Measurements from ENCODE around the gene TAL2.
"Not testable (repeated sequence)": the region's sequence is repeated elsewhere in the genome, so short reads cannot be mapped to it uniquely, and the experiment has no call there.

Gene TAL2

GRCh38 chr9:105697871-105698270 is 35.6 kb downstream of the TAL2 start:
- Histone ChIP-seq H3K9me3 (replicated peaks in 1 of 11) (peaks cover 0 to 5% (median 4%) of the 10 kb centered on the region in 11 experiments; a peak in 16 of 22 replicates), H3K4me3 (no peak overlapping the region), H3K9ac (no peak overlapping the region), H3K4me1 (peaks cover 18 to 36% (median 28%) of the 10 kb centered on the region in 10 experiments), H3K4me2 (no peak overlapping the region), H3K27me3 (peaks cover 8 to 28% (median 23%) of the 10 kb centered on the region in 11 experiments), H3K36me3 (no peaks in the 10 kb centered on the region), H4K20me1 (peaks cover 0 to 6% (median 0%) of the 10 kb centered on the region in 11 experiments; a peak in 3 of 22 replicates), H3K27ac (no peak overlapping the region)
- no peak for TF ChIP-seq Cebpa-rat (IDR thresholded peaks at IDR 0.05)

GRCh38 chr9:105698348-105698870 is 36.2 kb downstream of the TAL2 start:
- TF ChIP-seq Cebpa-rat (IDR thresholded peaks at IDR 0.05): no peak
- Histone ChIP-seq H3K4me1 (peaks cover 12 to 33% (median 25%) of the 10 kb centered on the region in 10 experiments; a peak in 19 of 20 replicates), H3K9me3 (replicated peaks in 1 of 11) (peaks cover 3 to 9% (median 7%) of the 10 kb centered on the region in 11 experiments; a peak in 17 of 22 replicates), H3K36me3 (no peaks in the 10 kb centered on the region), H3K9ac (no peak overlapping the region), H3K27ac (no peak overlapping the region), H3K27me3 (peaks cover 5 to 22% (median 17%) of the 10 kb centered on the region in 11 experiments; a peak in 21 of 22 replicates), H3K4me3 (no peak overlapping the region), H3K4me2 (no peak overlapping the region), H4K20me1 (peaks cover 0 to 6% (median 0%) of the 10 kb centered on the region in 11 experiments; a peak in 3 of 22 replicates)

GRCh38 chr9:105700668-105701067 is 38.4 kb downstream of the TAL2 start:
- H3K27me3 ChIP-seq: peaks cover 0 to 7% (median under 1%) of the 10 kb centered on the region in 11 experiments; a peak in 9 of 22 replicates
- no peak for TF ChIP-seq Cebpa-rat (IDR thresholded peaks at IDR 0.05)
- H4K20me1 ChIP-seq: peaks cover 0 to 6% (median 0%) of the 10 kb centered on the region in 11 experiments; a peak in 3 of 22 replicates
- no peak overlapping the region; a peak in 1 of 22 replicates for H3K9ac ChIP-seq
- peaks cover 3 to 19% (median 11%) of the 10 kb centered on the region in 10 experiments; a peak in 15 of 20 replicates for H3K4me1 ChIP-seq
- 0 out of 22 replicates have a peak, but pooled peaks cover 0 to under 1% (median 0%) of the 10 kb centered on the region in 11 experiments for H3K36me3 ChIP-seq
- H3K4me2 ChIP-seq: peak overlapping the region in 9 of 11 experiments; percentile 6 to 67 (median 58); a peak in 15 of 22 replicates
- peaks cover 3 to 9% (median 7%) of the 10 kb centered on the region in 11 experiments; a peak in 17 of 22 replicates for H3K9me3 ChIP-seq (replicated peaks in 1 of 11)
- H3K4me3 ChIP-seq: no peak overlapping the region
- no peak overlapping the region for H3K27ac ChIP-seq

- peaks cover 0 to 14% (median 8%) of the 10 kb centered on the region in 10 experiments; a peak in 14 of 20 replicates for H3K4me1 ChIP-seq
- H3K4me2 ChIP-seq: peak overlapping the region in 7 of 11 experiments; percentile 40 to 67 (median 63); a peak in 13 of 22 replicates
- no peak overlapping the region for H3K4me3 ChIP-seq
- H4K20me1 ChIP-seq: peaks cover 0 to 5% (median 0%) of the 10 kb centered on the region in 11 experiments; a peak in 2 of 22 replicates
- H3K27ac ChIP-seq: no peak overlapping the region
- peaks cover 0 to 2% (median 0%) of the 10 kb centered on the region in 11 experiments; a peak in 2 of 22 replicates for H3K27me3 ChIP-seq
- TF ChIP-seq Cebpa-rat (IDR thresholded peaks at IDR 0.05): no peak
- H3K9me3 ChIP-seq (replicated peaks in 1 of 11): peaks cover 3 to 9% (median 7%) of the 10 kb centered on the region in 11 experiments; a peak in 17 of 22 replicates
- peaks cover 0 to 5% (median 0%) of the 10 kb centered on the region in 11 experiments; a peak in 1 of 22 replicates for H3K36me3 ChIP-seq
- H3K9ac ChIP-seq: no peak overlapping the region
Observed at GRCh38 chr9:105701145-105701544, 38.9 kb downstream of the TAL2 start.

GRCh38 chr9:105702207-105702606 is 40.0 kb downstream of the TAL2 start:
- H3K4me1 ChIP-seq: peaks cover 0 to 13% (median 8%) of the 10 kb centered on the region in 10 experiments; a peak in 14 of 20 replicates
- no peak for TF ChIP-seq Cebpa-rat (IDR thresholded peaks at IDR 0.05)
- H3K27me3 ChIP-seq: no peaks in the 10 kb centered on the region
- no peak overlapping the region for H3K9ac ChIP-seq
- H3K4me2 ChIP-seq: no peak overlapping the region
- peaks cover 3 to 9% (median 7%) of the 10 kb centered on the region in 11 experiments; a peak in 17 of 22 replicates for H3K9me3 ChIP-seq (replicated peaks in 1 of 11)
- H3K36me3 ChIP-seq: peaks cover 0 to 9% (median 0%) of the 10 kb centered on the region in 11 experiments; a peak in 3 of 22 replicates
- no peak overlapping the region for H3K4me3 ChIP-seq
- no peak overlapping the region for H3K27ac ChIP-seq
- H4K20me1 ChIP-seq: no peaks in the 10 kb centered on the region

GRCh38 chr9:105703638-105704037 is 41.4 kb downstream of the TAL2 start:
- H3K36me3 ChIP-seq; H3K9me3 ChIP-seq (replicated peaks in 1 of 11); H3K4me2 ChIP-seq; H3K27ac ChIP-seq; H3K27me3 ChIP-seq; H3K4me3 ChIP-seq; H4K20me1 ChIP-seq; H3K9ac ChIP-seq: not testable (repeated sequence)
- H3K4me1 ChIP-seq: peaks cover 0 to 24% (median 12%) of the 10 kb centered on the region in 10 experiments; a peak in 14 of 20 replicates

- H3K9me3 ChIP-seq (replicated peaks in 1 of 11): peaks cover 3 to 9% (median 7%) of the 10 kb centered on the region in 11 experiments; a peak in 17 of 22 replicates
- H3K27me3 ChIP-seq: no peaks in the 10 kb centered on the region
- H3K4me1 ChIP-seq: peaks cover 0 to 14% (median 4%) of the 10 kb centered on the region in 10 experiments; a peak in 9 of 20 replicates
- no peak overlapping the region for H3K4me2 ChIP-seq
- H4K20me1 ChIP-seq: no peaks in the 10 kb centered on the region
- H3K9ac ChIP-seq: no peak overlapping the region
- H3K4me3 ChIP-seq: no peak overlapping the region
- no peak for TF ChIP-seq Cebpa-rat (IDR thresholded peaks at IDR 0.05)
- H3K27ac ChIP-seq: no peak overlapping the region
- H3K36me3 ChIP-seq: peaks cover 0 to 9% (median 0%) of the 10 kb centered on the region in 11 experiments; a peak in 4 of 22 replicates
Observed at GRCh38 chr9:105706156-105706555, 43.9 kb downstream of the TAL2 start.

GRCh38 chr9:105708405-105708804 is 46.1 kb downstream of the TAL2 start:
- Histone ChIP-seq H3K4me3 (0 out of 20 replicates have a peak overlapping the region, but pooled peaks of 1 of the 10 experiments have one; percentile 6), H3K9ac (peak overlapping the region in 2 of 11 experiments; percentile 10 to 20; a peak in 1 of 22 replicates), H3K4me1 (peaks cover 0 to 12% (median 4%) of the 10 kb centered on the region in 10 experiments; a peak in 8 of 20 replicates), H3K27me3 (no peaks in the 10 kb centered on the region), H3K9me3 (replicated peaks in 1 of 11) (peaks cover 0 to 9% (median 7%) of the 10 kb centered on the region in 11 experiments; a peak in 19 of 22 replicates), H3K36me3 (peaks cover 0 to 18% (median 6%) of the 10 kb centered on the region in 11 experiments; a peak in 7 of 22 replicates), H4K20me1 (no peaks in the 10 kb centered on the region; a peak in 1 of 22 replicates), H3K4me2 (peak overlapping the region; percentile 4 to 57 (median 37); a peak in 15 of 22 replicates), H3K27ac (no peak overlapping the region)
- no peak for TF ChIP-seq Cebpa-rat (IDR thresholded peaks at IDR 0.05)

- Histone ChIP-seq H3K4me2 (no peak overlapping the region), H3K36me3 (peaks cover 0 to 26% (median 11%) of the 10 kb centered on the region in 11 experiments; a peak in 7 of 22 replicates), H3K9me3 (replicated peaks in 1 of 11) (peaks cover 8 to 18% (median 15%) of the 10 kb centered on the region in 11 experiments; a peak in 20 of 22 replicates)
Observed at GRCh38 chr9:105710638-105711037, 48.4 kb downstream of the TAL2 start.

More at GRCh38 chr9:105710638-105711037, 48.4 kb downstream of the TAL2 start:
- Histone ChIP-seq H3K4me3 (no peak overlapping the region), H4K20me1 (no peaks in the 10 kb centered on the region; a peak in 1 of 22 replicates), H3K4me1 (peaks cover 0 to 12% (median 4%) of the 10 kb centered on the region in 10 experiments; a peak in 8 of 20 replicates), H3K27ac (no peak overlapping the region), H3K27me3 (no peaks in the 10 kb centered on the region), H3K9ac (no peak overlapping the region)
- TF ChIP-seq Cebpa-rat (IDR thresholded peaks at IDR 0.05): no peak
